ENCODE measurements around the gene UBE2D3. TPM values are rescaled to one million over a fixed set of nuclear protein-coding genes. Genes with fewer than 3 reads are reported as not detected.
A peak's percentile ranks its signal among the peaks of the same experiment; 100 is the strongest.

UBE2D3 gene
- total RNA-seq, 2 experiments from 2014 or later: 415 to 447 TPM

GRCh38 chr4:102817613-102818268 is 9.6 kb downstream of the UBE2D3 start:
- no peak for DNase-seq
- ChIA-PET POLR2A (interaction anchor here (0.6 to 6.0 kb wide), 8 partner anchors 9 to 317 kb away, joined by 3 to 105 read pairs (median 8); partner anchors contain the start of genes CISD2, MANBA, NFKB1 and UBE2D3), CTCF (interaction anchor here (1.3 to 2.5 kb wide), 3 partner anchors 8 to 29 kb away, joined by 3 to 10 read pairs (median 9); partner anchors contain the start of gene UBE2D3)
- Mint-ChIP-seq H3K36me3 (peaks cover 67% of the 10 kb centered on the region), H3K9me3 (no peaks in the 10 kb centered on the region), H3K27me3 (no peaks in the 10 kb centered on the region), H3K27ac (peak overlapping the region; percentile 82), H3K4me1 (ENCODE audit: low read depth) (peaks cover 86% of the 10 kb centered on the region), H3K4me3 (peak overlapping the region; percentile 38)
- intact Hi-C loops (cut with micrococcal nuclease): loop anchor here (1.0 to 5.0 kb wide), 2 partner anchors 28 to 365 kb away; no protein-coding TSS in a partner anchor

GRCh38 chr4:102817021-102817605 is 10.2 kb downstream of the UBE2D3 start:
- CTCF ChIA-PET: interaction anchor here (0.7 to 2.5 kb wide), 7 partner anchors 9 to 260 kb away, joined by 3 to 10 read pairs (median 4); partner anchors contain the start of genes MANBA, SLC9B2 and UBE2D3
- peak overlapping the region; percentile 38 for H3K4me3 Mint-ChIP-seq
- intact Hi-C loops (cut with micrococcal nuclease): loop anchor here (1.0 to 5.0 kb wide), 2 partner anchors 28 to 365 kb away; no protein-coding TSS in a partner anchor

DNA sequence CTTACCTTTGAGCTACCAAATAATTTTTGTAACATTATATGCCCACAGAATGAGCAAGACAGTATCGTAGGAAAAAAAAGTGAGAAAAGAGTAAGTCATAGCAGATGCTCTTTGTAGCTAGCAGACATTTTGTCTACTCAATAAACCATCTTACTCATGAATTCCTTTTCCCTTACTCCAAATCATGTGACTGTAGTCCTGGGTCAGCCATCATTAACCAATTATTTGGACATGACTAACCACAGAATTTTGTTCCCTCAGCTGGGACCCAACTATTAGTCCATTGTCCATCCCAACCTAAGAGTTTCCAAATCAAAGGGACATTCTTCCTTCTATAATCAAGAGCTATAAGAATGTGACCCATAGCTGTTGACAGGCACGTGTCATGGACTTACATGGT is 11.4 kb downstream of the UBE2D3 start:
- ChIA-PET POLR2A (interaction anchor here (0.7 to 6.0 kb wide), 8 partner anchors 11 to 214 kb away, joined by 3 to 105 read pairs (median 5); partner anchors contain the start of genes CISD2 and UBE2D3), CTCF (interaction anchor here (0.8 to 2.5 kb wide), 7 partner anchors 10 to 193 kb away, joined by 3 to 10 read pairs (median 4); partner anchors contain the start of genes MANBA and UBE2D3)
- no peak for DNase-seq
- Mint-ChIP-seq H3K4me3 (no peak overlapping the region), H3K36me3 (peaks cover 68% of the 10 kb centered on the region), H3K27ac (peak overlapping the region; percentile 82), H3K4me1 (ENCODE audit: low read depth) (peaks cover 86% of the 10 kb centered on the region), H3K9me3 (no peaks in the 10 kb centered on the region), H3K27me3 (no peaks in the 10 kb centered on the region)
- intact Hi-C loops (cut with micrococcal nuclease): loop anchor here (5.0 kb wide), 1 partner anchor 364 kb away; no protein-coding TSS in a partner anchor

More at GRCh38 chr4:102817021-102817605, 10.2 kb downstream of the UBE2D3 start:
- Mint-ChIP-seq H3K27ac (peak overlapping the region; percentile 82), H3K4me1 (ENCODE audit: low read depth) (peaks cover 86% of the 10 kb centered on the region), H3K9me3 (no peaks in the 10 kb centered on the region), H3K27me3 (no peaks in the 10 kb centered on the region), H3K36me3 (peaks cover 67% of the 10 kb centered on the region)
- POLR2A ChIA-PET: interaction anchor here (0.9 to 6.0 kb wide), 7 partner anchors 10 to 316 kb away, joined by 3 to 105 read pairs (median 9); partner anchors contain the start of genes CISD2, NFKB1 and UBE2D3
- DNase-seq: no peak

DNA sequence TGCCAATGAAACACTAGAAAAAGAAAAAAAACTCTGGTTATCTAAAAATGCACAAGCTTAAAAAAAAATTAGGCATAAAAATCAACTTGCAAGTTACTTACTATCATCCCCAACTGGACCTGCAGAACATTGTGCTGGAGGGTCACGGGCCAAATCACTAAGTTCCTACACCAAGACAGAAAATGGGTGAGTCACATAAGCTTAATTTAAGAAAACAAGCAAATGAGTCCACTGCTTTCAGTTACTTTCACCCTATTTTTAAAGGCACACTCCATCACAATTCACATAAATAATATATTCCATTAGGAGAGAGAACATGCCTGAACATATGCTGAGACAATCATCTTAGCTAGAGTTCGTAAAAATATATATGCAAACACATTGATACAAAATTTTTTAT is 17.7 kb downstream of the UBE2D3 start:
- ChIA-PET CTCF (interaction anchor here (0.7 to 0.8 kb wide), 2 partner anchors 282 to 475 kb away, joined by 3 to 4 read pairs; no protein-coding TSS in a partner anchor), POLR2A (interaction anchor here (0.7 to 1.0 kb wide), 5 partner anchors 10 to 59 kb away, joined by 3 to 4 read pairs (median 3); partner anchors contain the start of genes CISD2 and UBE2D3)
- no peaks in the 10 kb centered on the region for H3K9me3 Mint-ChIP-seq
- H3K4me3 Mint-ChIP-seq: no peak overlapping the region
- H3K27me3 Mint-ChIP-seq: no peaks in the 10 kb centered on the region
- DNase-seq: no peak
- H3K27ac Mint-ChIP-seq: peak overlapping the region; percentile 73
- H3K36me3 Mint-ChIP-seq: peaks cover 65% of the 10 kb centered on the region
- H3K4me1 Mint-ChIP-seq (ENCODE audit: low read depth): peaks cover 84% of the 10 kb centered on the region
- intact Hi-C loops (cut with micrococcal nuclease): loop anchor here (2.0 kb wide), 1 partner anchor 17 kb away; no protein-coding TSS in a partner anchor

DNA sequence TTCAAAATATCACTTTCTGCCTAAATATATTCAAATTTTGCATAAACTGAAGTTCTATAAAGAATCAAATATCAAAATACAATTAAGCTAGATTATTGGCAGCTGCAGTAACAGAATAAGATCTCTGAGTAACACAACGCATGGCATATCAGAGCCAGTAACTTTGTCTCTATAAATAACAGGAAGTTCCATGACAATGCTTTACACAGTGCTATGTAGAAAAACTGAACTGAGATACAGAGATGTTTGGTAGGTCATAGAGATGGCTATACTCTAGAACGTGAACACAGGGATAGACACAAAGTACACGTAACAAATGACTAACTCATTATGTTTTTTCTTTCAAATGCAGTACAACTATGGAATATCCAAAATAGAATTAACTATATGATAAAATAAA is 18.2 kb downstream of the UBE2D3 start:
- intact Hi-C loops (cut with micrococcal nuclease): loop anchor here (2.0 kb wide), 1 partner anchor 16 kb away; no protein-coding TSS in a partner anchor
- H3K9me3 Mint-ChIP-seq: no peaks in the 10 kb centered on the region
- H3K27ac Mint-ChIP-seq: peak overlapping the region; percentile 61
- CTCF ChIA-PET: no interaction called here
- H3K36me3 Mint-ChIP-seq: peaks cover 63% of the 10 kb centered on the region
- peaks cover 80% of the 10 kb centered on the region for H3K4me1 Mint-ChIP-seq (ENCODE audit: low read depth)
- no peak for DNase-seq
- H3K4me3 Mint-ChIP-seq: no peak overlapping the region
- H3K27me3 Mint-ChIP-seq: no peaks in the 10 kb centered on the region
- POLR2A ChIA-PET: interaction anchor here (0.6 to 1.0 kb wide), 4 partner anchors 10 to 193 kb away, joined by 3 to 5 read pairs (median 4); partner anchors contain the start of gene UBE2D3

GRCh38 chr4:102808009-102808408 is 19.3 kb downstream of the UBE2D3 start:
- Mint-ChIP-seq H3K27ac (no peak overlapping the region), H3K4me3 (no peak overlapping the region), H3K27me3 (no peaks in the 10 kb centered on the region), H3K4me1 (ENCODE audit: low read depth) (peaks cover 76% of the 10 kb centered on the region), H3K9me3 (no peaks in the 10 kb centered on the region), H3K36me3 (peaks cover 64% of the 10 kb centered on the region)
- intact Hi-C loops (cut with micrococcal nuclease): loop anchor here (2.0 kb wide), 1 partner anchor 15 kb away; no protein-coding TSS in a partner anchor
- ChIA-PET POLR2A (interaction anchor here (0.6 to 1.3 kb wide), 2 partner anchors 10 to 47 kb away, joined by 3 read pairs; partner anchors contain the start of gene MANBA), CTCF (no interaction called here)
- DNase-seq: no peak

DNA sequence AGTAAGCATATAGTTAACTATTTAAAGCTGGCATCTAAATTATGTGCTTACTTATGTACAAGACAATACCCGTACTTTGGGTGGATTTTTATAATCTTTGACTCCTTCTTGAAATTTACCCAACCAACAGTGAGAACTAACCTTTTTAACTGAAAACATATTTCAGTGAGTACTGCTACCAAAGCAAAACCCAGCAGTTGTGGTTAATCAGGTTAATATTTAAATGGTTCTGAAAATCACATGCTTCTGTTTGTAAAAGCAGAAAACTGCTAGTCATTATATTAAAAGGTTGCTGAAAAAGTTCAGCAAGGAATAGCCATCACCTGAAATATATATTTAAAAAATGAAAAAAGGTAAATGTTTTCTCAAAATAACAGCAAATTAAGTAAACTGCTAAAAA is 20.0 kb downstream of the UBE2D3 start:
- ChIA-PET CTCF (interaction anchor here (0.7 kb wide), 1 partner anchor 15 kb away, joined by 4 read pairs; no protein-coding TSS in a partner anchor), POLR2A (interaction anchor here (0.6 to 1.3 kb wide), 2 partner anchors 11 to 47 kb away, joined by 3 read pairs; partner anchors contain the start of gene MANBA)
- H3K4me1 Mint-ChIP-seq (ENCODE audit: low read depth): peaks cover 75% of the 10 kb centered on the region
- no peak overlapping the region for H3K27ac Mint-ChIP-seq
- H3K27me3 Mint-ChIP-seq: no peaks in the 10 kb centered on the region
- H3K36me3 Mint-ChIP-seq: peaks cover 65% of the 10 kb centered on the region
- H3K4me3 Mint-ChIP-seq: no peak overlapping the region
- H3K9me3 Mint-ChIP-seq: no peaks in the 10 kb centered on the region
- DNase-seq: no peak
- intact Hi-C loops (cut with micrococcal nuclease): no loop called here

DNA sequence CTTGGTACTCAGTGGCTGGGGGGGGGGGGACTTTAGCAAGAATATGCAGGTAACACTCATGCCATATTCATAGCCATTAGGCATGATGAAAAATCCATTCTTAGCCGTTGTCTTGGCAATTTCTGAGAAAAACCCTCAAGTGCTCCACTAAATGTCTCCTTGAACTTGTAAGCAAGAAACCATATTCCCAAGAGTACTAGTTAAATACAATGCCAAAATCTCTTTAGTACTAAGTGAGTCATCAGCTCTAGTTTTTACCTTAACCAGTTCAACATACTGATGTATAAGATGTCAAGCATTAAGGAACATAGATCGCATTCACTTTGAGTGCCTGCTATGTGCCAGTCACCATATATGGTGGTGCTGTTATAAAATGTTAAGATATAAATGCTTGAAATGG is 27.5 kb downstream of the UBE2D3 start:
- no peak overlapping the region for H3K4me3 Mint-ChIP-seq
- ChIA-PET CTCF (no interaction called here), POLR2A (no interaction called here)
- H3K36me3 Mint-ChIP-seq: peaks cover 67% of the 10 kb centered on the region
- DNase-seq: no peak
- intact Hi-C loops (cut with micrococcal nuclease): no loop called here
- no peaks in the 10 kb centered on the region for H3K27me3 Mint-ChIP-seq
- H3K9me3 Mint-ChIP-seq: no peaks in the 10 kb centered on the region
- no peak overlapping the region for H3K27ac Mint-ChIP-seq
- H3K4me1 Mint-ChIP-seq (ENCODE audit: low read depth): peaks cover 16% of the 10 kb centered on the region

GRCh38 chr4:102794999-102795398 is 32.4 kb downstream of the UBE2D3 start:
- intact Hi-C loops (cut with micrococcal nuclease): no loop called here
- ChIA-PET POLR2A (no interaction called here), CTCF (interaction anchor here (1.3 to 1.6 kb wide), 2 partner anchors 17 to 21 kb away, joined by 3 to 4 read pairs; no protein-coding TSS in a partner anchor)
- Mint-ChIP-seq H3K4me3 (no peak overlapping the region), H3K9me3 (peaks cover 16% of the 10 kb centered on the region), H3K36me3 (peaks cover 67% of the 10 kb centered on the region), H3K27me3 (no peaks in the 10 kb centered on the region), H3K4me1 (ENCODE audit: low read depth) (peaks cover 33% of the 10 kb centered on the region), H3K27ac (peak overlapping the region; percentile 34)
- DNase-seq: no peak

DNA sequence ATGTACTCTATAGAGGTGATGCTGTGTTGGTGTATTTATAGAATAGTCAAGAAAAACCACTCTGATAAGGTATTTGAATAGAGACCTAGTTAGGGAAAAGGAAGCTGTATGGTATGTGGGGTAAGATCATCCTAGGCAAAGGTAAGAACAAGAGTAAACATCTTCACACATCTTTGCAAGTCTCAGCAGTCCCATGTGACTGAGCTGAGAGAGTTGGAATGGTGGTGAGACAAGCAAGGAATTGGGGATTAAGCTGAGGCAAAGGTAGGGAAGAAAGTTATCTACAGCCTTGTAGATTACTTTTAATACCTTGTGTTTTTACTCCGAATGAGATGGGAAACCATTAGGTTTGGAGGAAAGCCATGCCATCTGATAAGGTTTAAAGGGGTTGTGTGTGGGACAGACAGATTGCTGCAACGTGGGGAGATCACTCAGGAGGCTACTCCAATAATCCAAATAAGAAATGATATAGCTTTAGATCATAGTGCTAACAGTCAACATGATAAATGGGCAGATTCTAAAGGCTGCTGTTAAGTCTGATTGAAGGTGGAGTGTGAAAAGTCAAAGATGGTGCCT is 34.9 kb downstream of the UBE2D3 start:
- intact Hi-C loops (cut with micrococcal nuclease): loop anchor here (2.0 kb wide), 1 partner anchor 16 kb away; no protein-coding TSS in a partner anchor

GRCh38 chr4:102791318-102791835 is 36.0 kb downstream of the UBE2D3 start:
- ChIA-PET CTCF (no interaction called here), POLR2A (interaction anchor here (1.0 to 6.0 kb wide), 2 partner anchors 24 to 37 kb away, joined by 3 to 20 read pairs; partner anchors contain the start of gene UBE2D3)
- Mint-ChIP-seq H3K9me3 (peaks cover 24% of the 10 kb centered on the region), H3K4me1 (ENCODE audit: low read depth) (peaks cover 46% of the 10 kb centered on the region), H3K36me3 (peaks cover 43% of the 10 kb centered on the region), H3K27me3 (no peaks in the 10 kb centered on the region), H3K27ac (no peak overlapping the region), H3K4me3 (no peak overlapping the region)
- DNase-seq: peak; percentile 14
- intact Hi-C loops (cut with micrococcal nuclease): no loop called here

More for the DNA sequence above, 34.9 kb downstream of the UBE2D3 start:
- H3K27me3 Mint-ChIP-seq: no peaks in the 10 kb centered on the region
- H3K4me3 Mint-ChIP-seq: no peak overlapping the region
- H3K27ac Mint-ChIP-seq: peak overlapping the region; percentile 24
- H3K9me3 Mint-ChIP-seq: peaks cover 22% of the 10 kb centered on the region
- POLR2A ChIA-PET: interaction anchor here (1.0 to 6.0 kb wide), 4 partner anchors 10 to 36 kb away, joined by 3 to 20 read pairs (median 6); partner anchors contain the start of gene UBE2D3
- CTCF ChIA-PET: interaction anchor here (0.5 to 1.0 kb wide), 2 partner anchors 33 to 348 kb away, joined by 3 read pairs; no protein-coding TSS in a partner anchor
- no peak for DNase-seq
- H3K36me3 Mint-ChIP-seq: peaks cover 51% of the 10 kb centered on the region
- peaks cover 43% of the 10 kb centered on the region for H3K4me1 Mint-ChIP-seq (ENCODE audit: low read depth)

All from activated CD4-positive, alpha-beta memory T cell treated with anti-CD3 and anti-CD28 coated beads for 36 hours (primary cell).